ENCODE results near the gene LRRC59. TPM values are rescaled to one million over a fixed set of nuclear protein-coding genes. Genes with fewer than 3 reads are reported as not detected.

Gene LRRC59
- total and polyA plus RNA-seq, 2 of the 13 experiments (the other 11 are each of a cell fraction or from before 2014, with no cell fraction given), result 87.3 to 222 TPM

DNA sequence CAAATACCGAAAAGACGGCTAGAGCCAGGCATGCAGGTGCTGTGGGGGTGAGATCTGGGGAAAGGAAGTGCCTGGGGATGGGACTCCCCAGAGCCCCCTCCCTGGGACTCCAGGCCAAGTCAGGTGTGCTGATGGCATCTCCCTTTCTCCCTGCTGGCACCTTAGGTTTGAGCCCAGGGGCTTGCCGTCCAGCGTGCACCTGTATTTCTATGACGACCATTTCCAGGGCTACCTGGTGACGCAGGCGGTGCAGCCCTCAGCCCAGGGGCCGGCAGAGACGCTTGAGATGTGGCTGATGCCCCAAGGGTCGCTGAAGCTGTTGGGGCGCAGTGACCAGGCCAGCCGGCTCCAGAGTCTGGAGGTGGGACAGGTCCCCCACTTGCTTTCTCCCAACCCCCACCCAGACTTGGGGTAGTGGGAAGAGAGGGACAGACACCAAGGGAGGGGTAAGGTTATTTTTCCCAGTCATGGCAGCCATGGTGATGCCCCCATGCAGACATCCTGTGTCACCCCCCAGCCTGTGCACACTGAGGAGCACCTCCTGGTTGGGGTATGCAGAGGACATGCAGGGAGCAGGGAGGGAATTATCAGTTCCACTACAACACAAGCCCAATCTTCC lies 40.3 kb downstream of the LRRC59 start:
- intact Hi-C loops (cut with micrococcal nuclease; ENCODE audit: unreplicated experiment), result no loop called here
- H3K36me3 ChIP-seq (replicated peaks in 1 of 2; ENCODE audit: control insufficient read depth in 1 of 2, insufficient read depth in 2 of 2, low read length in 2 of 2), result peaks cover 35 to 56% of the 10 kb centered on the region in 2 experiments
- H3K27me3 ChIP-seq (ENCODE audit: control insufficient read depth in 1 of 2, insufficient read depth in 2 of 2, low read length in 2 of 2), result no peaks in the 10 kb centered on the region
- 0 out of 2 replicates have a peak, but pooled peaks have one; percentile 30 for TF ChIP-seq DR1 (CRISPR knock-in tag; IDR thresholded peaks at IDR 0.05)
- TF ChIP-seq, protein P1, sequence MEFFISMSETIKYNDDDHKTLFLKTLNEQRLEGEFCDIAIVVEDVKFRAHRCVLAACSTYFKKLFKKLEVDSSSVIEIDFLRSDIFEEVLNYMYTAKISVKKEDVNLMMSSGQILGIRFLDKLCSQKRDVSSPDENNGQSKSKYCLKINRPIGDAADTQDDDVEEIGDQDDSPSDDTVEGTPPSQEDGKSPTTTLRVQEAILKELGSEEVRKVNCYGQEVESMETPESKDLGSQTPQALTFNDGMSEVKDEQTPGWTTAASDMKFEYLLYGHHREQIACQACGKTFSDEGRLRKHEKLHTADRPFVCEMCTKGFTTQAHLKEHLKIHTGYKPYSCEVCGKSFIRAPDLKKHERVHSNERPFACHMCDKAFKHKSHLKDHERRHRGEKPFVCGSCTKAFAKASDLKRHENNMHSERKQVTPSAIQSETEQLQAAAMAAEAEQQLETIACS (CRISPR knock-in tag; IDR thresholded peaks at IDR 0.05), result no peak
- H3K9me3 ChIP-seq (ENCODE audit: low read length), result no peaks in the 10 kb centered on the region
- no peak overlapping the region for H2AFZ ChIP-seq (ENCODE audit: low read length)
- no peaks in the 10 kb centered on the region for H3K79me2 ChIP-seq (ENCODE audit: insufficient read depth, low read length)
- no peaks in the 10 kb centered on the region for H4K20me1 ChIP-seq (ENCODE audit: insufficient read depth, low read length)
- FAIRE-seq, result no peak
- BruUV-seq (replicated peaks), result no TSS peak
- H3K9ac ChIP-seq (ENCODE audit: insufficient read depth, low read depth, low read length), result no peak overlapping the region
- ChIA-PET CTCF (ENCODE audit: low intra/inter-chr PET ratio, low total read pairs) (no interaction called here), POLR2A (no interaction called here)
- H3K4me1 ChIP-seq (ENCODE audit: insufficient read depth, low read length), result peaks cover 19% of the 10 kb centered on the region
- 93% methylated on average over 8 of the region's 12 CpGs for WGBS (ENCODE audit: low lambda C conversion rate)
- no peak overlapping the region for H3K27ac ChIP-seq (ENCODE audit: extremely low read length, insufficient read depth, low read length)
- no peak for DNase-seq (ENCODE audit: low spot score)
- in situ Hi-C loops (cut with HindIII; ENCODE audit: extremely low pct_ligation_motif_present, low pct_unique_long_range_greater_than_20kb), result no loop called here
- no peak for ATAC-seq
- no peak overlapping the region for H3K4me2 ChIP-seq (ENCODE audit: low read depth, low read length)
- no peak overlapping the region for H3K4me3 ChIP-seq (replicated peaks in 1 of 3; ENCODE audit: insufficient read depth in 1 of 3, low read depth in 2 of 3, low read length in 3 of 3)

DNA sequence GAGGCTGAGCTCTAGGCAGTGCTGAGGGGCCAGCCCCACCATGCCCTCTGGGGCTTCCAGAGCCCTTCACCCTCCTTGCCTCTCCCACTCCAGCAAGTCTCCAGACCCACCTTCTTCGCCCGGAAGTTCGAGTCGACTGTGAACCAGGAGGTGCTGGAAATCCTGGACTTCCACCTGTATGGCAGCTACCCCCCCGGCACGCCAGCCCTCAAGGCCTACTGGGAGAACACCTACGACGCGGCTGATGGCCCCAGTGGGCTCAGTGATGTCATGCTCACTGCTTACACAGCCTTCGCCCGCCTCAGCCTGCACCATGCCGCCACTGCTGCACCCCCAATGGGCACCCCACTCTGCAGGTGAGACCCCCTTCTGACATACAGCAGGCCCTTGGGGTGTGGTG lies 40.9 kb downstream of the LRRC59 start:
- WGBS (ENCODE audit: low lambda C conversion rate), result 97% methylated on average over 11 of the region's 12 CpGs
- CTCF ChIA-PET (ENCODE audit: low intra/inter-chr PET ratio, low total read pairs), result no interaction called here
- no peak for FAIRE-seq
- no peak overlapping the region for H3K27ac ChIP-seq (ENCODE audit: extremely low read length, insufficient read depth, low read length)
- in situ Hi-C loops (cut with HindIII; ENCODE audit: extremely low pct_ligation_motif_present, low pct_unique_long_range_greater_than_20kb), result no loop called here
- no peaks in the 10 kb centered on the region for H3K79me2 ChIP-seq (ENCODE audit: insufficient read depth, low read length)
- peaks cover 15% of the 10 kb centered on the region for H3K4me1 ChIP-seq (ENCODE audit: insufficient read depth, low read length)
- H3K9ac ChIP-seq (ENCODE audit: insufficient read depth, low read depth, low read length), result no peak overlapping the region
- POLR2A ChIA-PET, result no interaction called here
- no peak overlapping the region for H3K4me3 ChIP-seq (replicated peaks in 1 of 3; ENCODE audit: insufficient read depth in 1 of 3, low read depth in 2 of 3, low read length in 3 of 3)
- no peaks in the 10 kb centered on the region for H4K20me1 ChIP-seq (ENCODE audit: insufficient read depth, low read length)
- H3K27me3 ChIP-seq (ENCODE audit: control insufficient read depth in 1 of 2, insufficient read depth in 2 of 2, low read length in 2 of 2), result no peaks in the 10 kb centered on the region
- no peak for TF ChIP-seq ISL2 (CRISPR knock-in tag; IDR thresholded peaks at IDR 0.05)
- no peak for TF ChIP-seq ZBTB38 (CRISPR knock-in tag; IDR thresholded peaks at IDR 0.05)
- no peak for TF ChIP-seq SETDB1 (CRISPR knock-in tag; IDR thresholded peaks at IDR 0.05; ENCODE audit: borderline replicate concordance)
- TF ChIP-seq RBFOX2 (IDR thresholded peaks at IDR 0.05; ENCODE audit: low read depth, low read length), result 0 out of 2 replicates have a peak, but pooled peaks have one; percentile 31
- TF ChIP-seq AGO2 (optimal IDR thresholded peaks at IDR 0.05; ENCODE audit: low read depth, low read length), result peak; percentile 43
- BruUV-seq (replicated peaks), result no TSS peak
- H3K9me3 ChIP-seq (ENCODE audit: low read length), result no peaks in the 10 kb centered on the region
- intact Hi-C loops (cut with micrococcal nuclease; ENCODE audit: unreplicated experiment), result no loop called here
- H3K36me3 ChIP-seq (replicated peaks in 1 of 2; ENCODE audit: control insufficient read depth in 1 of 2, insufficient read depth in 2 of 2, low read length in 2 of 2), result peaks cover 35 to 56% of the 10 kb centered on the region in 2 experiments
- no peak for ATAC-seq
- no peak for DNase-seq (ENCODE audit: low spot score)
- no peak overlapping the region for H2AFZ ChIP-seq (ENCODE audit: low read length)
- no peak overlapping the region for H3K4me2 ChIP-seq (ENCODE audit: low read depth, low read length)

Data from HepG2 (cell line).